Neural progenitor cell (in vitro differentiated cells): ENCODE results near the gene YPEL2.

Experiments
- CTCF ChIP-seq: fragments of 200-600 bp; sonication (generic); IDR thresholded peaks from 2 replicates; pipeline ENCODE4 v1.5.1; 2017; ENCODE audit warnings: antibody characterized with exemption, mild to moderate bottlenecking
- EZH2 ChIP-seq: fragments of 200-600 bp; sonication (generic); IDR thresholded peaks from 2 replicates; pipeline ENCODE4 v1.6.1; 2017; ENCODE audit warnings: antibody characterized with exemption, mild to moderate bottlenecking, moderate library complexity

GRCh38 chr17:59330053-59330942, 1.2 kb upstream of the YPEL2 start:
- no peak for TF ChIP-seq CTCF
- no peak for TF ChIP-seq EZH2
